ENCODE results near the gene STAG2. TPM values are rescaled to one million over a fixed set of nuclear protein-coding genes. Genes with fewer than 3 reads are reported as not detected.
A peak's percentile ranks its signal among the peaks of the same experiment; 100 is the strongest.

Gene STAG2
- total RNA-seq, 1 experiment from 2014 or later: 98.4 TPM

- Histone ChIP-seq H4K20me1 (ENCODE audit: insufficient read depth, low read depth, low read length) (no peaks in the 10 kb centered on the region), H3K79me2 (ENCODE audit: low read length) (no peaks in the 10 kb centered on the region), H3K27ac (ENCODE audit: low read length) (no peak overlapping the region), H3K4me1 (ENCODE audit: low read length) (no peaks in the 10 kb centered on the region), H3K9me2 (replicated peaks; ENCODE audit: insufficient read depth, low read length) (no peaks in the 10 kb centered on the region), H3K4me3 (ENCODE audit: low read length) (no peak overlapping the region), H2AFZ (ENCODE audit: low read length) (no peak overlapping the region), H3K36me3 (ENCODE audit: insufficient read depth, low read length) (no peaks in the 10 kb centered on the region), H3K4me2 (ENCODE audit: low read depth, low read length, poor library complexity, severe bottlenecking) (no peak overlapping the region), H3K27me3 (ENCODE audit: low read length) (no peaks in the 10 kb centered on the region), H3K9ac (ENCODE audit: low read length) (no peak overlapping the region), H3K9me3 (ENCODE audit: low read length) (no peaks in the 10 kb centered on the region)
- DNase-seq: no peak
These were observed 18.4 kb upstream of the STAG2 start for GRCh38 chrX:123943074-123943473.

GRCh38 chrX:123943488-123943887, 18.0 kb upstream of the STAG2 start:
- Histone ChIP-seq H3K79me2 (ENCODE audit: low read length) (no peaks in the 10 kb centered on the region), H3K9me3 (ENCODE audit: low read length) (no peaks in the 10 kb centered on the region), H3K36me3 (ENCODE audit: insufficient read depth, low read length) (no peaks in the 10 kb centered on the region), H3K4me2 (ENCODE audit: low read depth, low read length, poor library complexity, severe bottlenecking) (no peak overlapping the region), H2AFZ (ENCODE audit: low read length) (no peak overlapping the region), H3K4me1 (ENCODE audit: low read length) (no peaks in the 10 kb centered on the region), H3K4me3 (ENCODE audit: low read length) (no peak overlapping the region), H3K27ac (ENCODE audit: low read length) (no peak overlapping the region), H3K27me3 (ENCODE audit: low read length) (no peaks in the 10 kb centered on the region), H4K20me1 (ENCODE audit: insufficient read depth, low read depth, low read length) (no peaks in the 10 kb centered on the region), H3K9ac (ENCODE audit: low read length) (no peak overlapping the region), H3K9me2 (replicated peaks; ENCODE audit: insufficient read depth, low read length) (no peaks in the 10 kb centered on the region)
- DNase-seq: no peak

GRCh38 chrX:123949846-123950245, 11.7 kb upstream of the STAG2 start:
- Histone ChIP-seq H3K27me3 (ENCODE audit: low read length) (no peaks in the 10 kb centered on the region), H3K4me1 (ENCODE audit: low read length) (no peaks in the 10 kb centered on the region), H3K27ac (ENCODE audit: low read length) (no peak overlapping the region), H3K9me2 (replicated peaks; ENCODE audit: insufficient read depth, low read length) (no peaks in the 10 kb centered on the region), H3K9me3 (ENCODE audit: low read length) (no peaks in the 10 kb centered on the region), H3K9ac (ENCODE audit: low read length) (no peak overlapping the region), H4K20me1 (ENCODE audit: insufficient read depth, low read depth, low read length) (no peaks in the 10 kb centered on the region), H3K36me3 (ENCODE audit: insufficient read depth, low read length) (no peaks in the 10 kb centered on the region), H3K4me2 (ENCODE audit: low read depth, low read length, poor library complexity, severe bottlenecking) (no peak overlapping the region), H3K4me3 (ENCODE audit: low read length) (no peak overlapping the region), H2AFZ (ENCODE audit: low read length) (no peak overlapping the region), H3K79me2 (ENCODE audit: low read length) (no peaks in the 10 kb centered on the region)
- DNase-seq: no peak

GRCh38 chrX:123959281-123960063, 2.0 kb upstream of the STAG2 start:
- H3K9me3 ChIP-seq (ENCODE audit: low read length): no peaks in the 10 kb centered on the region
- H4K20me1 ChIP-seq (ENCODE audit: insufficient read depth, low read depth, low read length): no peaks in the 10 kb centered on the region; the same call in 1 of the 2 replicates
- no peaks in the 10 kb centered on the region for H3K36me3 ChIP-seq (ENCODE audit: insufficient read depth, low read length)
- DNase-seq: no peak
- peaks cover 33% of the 10 kb centered on the region for H3K79me2 ChIP-seq (ENCODE audit: low read length)
- peak overlapping the region; percentile 67 for H3K9ac ChIP-seq (ENCODE audit: low read length)
- H3K4me1 ChIP-seq (ENCODE audit: low read length): peaks cover 14% of the 10 kb centered on the region
- H3K4me3 ChIP-seq (ENCODE audit: low read length): peak overlapping the region; percentile 77
- no peak overlapping the region for H2AFZ ChIP-seq (ENCODE audit: low read length)
- no peaks in the 10 kb centered on the region for H3K9me2 ChIP-seq (replicated peaks; ENCODE audit: insufficient read depth, low read length)
- no peaks in the 10 kb centered on the region for H3K27me3 ChIP-seq (ENCODE audit: low read length)
- no peak overlapping the region for H3K27ac ChIP-seq (ENCODE audit: low read length)
- peak overlapping the region; percentile 71 for H3K4me2 ChIP-seq (ENCODE audit: low read depth, low read length, poor library complexity, severe bottlenecking)

- H3K79me2 ChIP-seq (ENCODE audit: low read length): peaks cover 48% of the 10 kb centered on the region
- H3K36me3 ChIP-seq (ENCODE audit: insufficient read depth, low read length): no peaks in the 10 kb centered on the region
- H4K20me1 ChIP-seq (ENCODE audit: insufficient read depth, low read depth, low read length): peaks cover 5% of the 10 kb centered on the region; the same call in 1 of the 2 replicates
- H3K4me2 ChIP-seq (ENCODE audit: low read depth, low read length, poor library complexity, severe bottlenecking): peak overlapping the region; percentile 81
- no peaks in the 10 kb centered on the region for H3K9me3 ChIP-seq (ENCODE audit: low read length)
- H3K9me2 ChIP-seq (replicated peaks; ENCODE audit: insufficient read depth, low read length): no peaks in the 10 kb centered on the region
- H2AFZ ChIP-seq (ENCODE audit: low read length): no peak overlapping the region; the same call in 1 of the 2 replicates
- H3K4me3 ChIP-seq (ENCODE audit: low read length): peak overlapping the region; percentile 75
- DNase-seq: no peak
- H3K9ac ChIP-seq (ENCODE audit: low read length): peak overlapping the region; percentile 94
- H3K4me1 ChIP-seq (ENCODE audit: low read length): peaks cover 19% of the 10 kb centered on the region
- H3K27me3 ChIP-seq (ENCODE audit: low read length): no peaks in the 10 kb centered on the region
- H3K27ac ChIP-seq (ENCODE audit: low read length): peak overlapping the region; percentile 97
These were observed 594 bp upstream of the STAG2 start for GRCh38 chrX:123960956-123961267.

- Histone ChIP-seq H3K9ac (ENCODE audit: low read length) (peak overlapping the region; percentile 94), H4K20me1 (ENCODE audit: insufficient read depth, low read depth, low read length) (peaks cover 5% of the 10 kb centered on the region; the same call in 1 of the 2 replicates), H3K36me3 (ENCODE audit: insufficient read depth, low read length) (no peaks in the 10 kb centered on the region), H3K27me3 (ENCODE audit: low read length) (no peaks in the 10 kb centered on the region), H2AFZ (ENCODE audit: low read length) (no peak overlapping the region), H3K27ac (ENCODE audit: low read length) (peak overlapping the region; percentile 97), H3K9me3 (ENCODE audit: low read length) (no peaks in the 10 kb centered on the region), H3K9me2 (replicated peaks; ENCODE audit: insufficient read depth, low read length) (no peaks in the 10 kb centered on the region), H3K4me1 (ENCODE audit: low read length) (peaks cover 19% of the 10 kb centered on the region), H3K79me2 (ENCODE audit: low read length) (peaks cover 59% of the 10 kb centered on the region), H3K4me3 (ENCODE audit: low read length) (peak overlapping the region; percentile 75), H3K4me2 (ENCODE audit: low read depth, low read length, poor library complexity, severe bottlenecking) (peak overlapping the region; percentile 81)
- DNase-seq: peak; percentile 83
These were observed 531 bp downstream of the STAG2 start for GRCh38 chrX:123962006-123962467.

- Histone ChIP-seq H4K20me1 (ENCODE audit: insufficient read depth, low read depth, low read length) (peaks cover 5% of the 10 kb centered on the region; the same call in 1 of the 2 replicates), H3K36me3 (ENCODE audit: insufficient read depth, low read length) (no peaks in the 10 kb centered on the region), H3K9ac (ENCODE audit: low read length) (peak overlapping the region; percentile 94), H3K9me2 (replicated peaks; ENCODE audit: insufficient read depth, low read length) (no peaks in the 10 kb centered on the region), H3K27me3 (ENCODE audit: low read length) (no peaks in the 10 kb centered on the region), H2AFZ (ENCODE audit: low read length) (no peak overlapping the region), H3K4me3 (ENCODE audit: low read length) (peak overlapping the region; percentile 75), H3K4me2 (ENCODE audit: low read depth, low read length, poor library complexity, severe bottlenecking) (peak overlapping the region; percentile 81), H3K9me3 (ENCODE audit: low read length) (no peaks in the 10 kb centered on the region), H3K4me1 (ENCODE audit: low read length) (peaks cover 19% of the 10 kb centered on the region), H3K27ac (ENCODE audit: low read length) (peak overlapping the region; percentile 97), H3K79me2 (ENCODE audit: low read length) (peaks cover 67% of the 10 kb centered on the region)
- peak; percentile 93 for DNase-seq
These were observed 1.4 kb downstream of the STAG2 start for GRCh38 chrX:123962794-123963373.

- H4K20me1 ChIP-seq (ENCODE audit: insufficient read depth, low read depth, low read length): peaks cover 5% of the 10 kb centered on the region; the same call in 1 of the 2 replicates
- peak overlapping the region; percentile 81 for H3K4me2 ChIP-seq (ENCODE audit: low read depth, low read length, poor library complexity, severe bottlenecking)
- H2AFZ ChIP-seq (ENCODE audit: low read length): no peak overlapping the region
- H3K4me3 ChIP-seq (ENCODE audit: low read length): peak overlapping the region; percentile 75
- H3K36me3 ChIP-seq (ENCODE audit: insufficient read depth, low read length): no peaks in the 10 kb centered on the region
- H3K9me3 ChIP-seq (ENCODE audit: low read length): no peaks in the 10 kb centered on the region
- H3K79me2 ChIP-seq (ENCODE audit: low read length): peaks cover 76% of the 10 kb centered on the region
- no peaks in the 10 kb centered on the region for H3K9me2 ChIP-seq (replicated peaks; ENCODE audit: insufficient read depth, low read length)
- H3K4me1 ChIP-seq (ENCODE audit: low read length): peaks cover 12% of the 10 kb centered on the region
- H3K27ac ChIP-seq (ENCODE audit: low read length): peak overlapping the region; percentile 97
- DNase-seq: no peak
- H3K9ac ChIP-seq (ENCODE audit: low read length): peak overlapping the region; percentile 70
- H3K27me3 ChIP-seq (ENCODE audit: low read length): no peaks in the 10 kb centered on the region
These were observed 2.8 kb downstream of the STAG2 start for GRCh38 chrX:123964156-123964834.

Data from Karpas-422 (cell line).